Activated CD8-positive, alpha-beta memory T cell treated with anti-CD3 and anti-CD28 coated beads, Interleukin-2, amount 50 U/mL, for 1 hour (primary cell): ENCODE results near the gene MVD.

ENCODE experiments used
- DNase-seq: peaks from one replicate; pipeline ENCODE4 v3.0.0-alpha.2; 2020; ENCODE audit errors: extremely low read depth

MVD gene

GRCh38 chr16:88697116-88697830 lies 34.4 kb upstream of the MVD start:
- DNase-seq, result no peak

GRCh38 chr16:88696441-88696840 lies 33.5 kb upstream of the MVD start:
- DNase-seq, result no peak

GRCh38 chr16:88695753-88696152 lies 32.9 kb upstream of the MVD start:
- DNase-seq, result no peak

GRCh38 chr16:88695218-88695617 lies 32.3 kb upstream of the MVD start:
- DNase-seq, result no peak

GRCh38 chr16:88694221-88695087 lies 31.6 kb upstream of the MVD start:
- no peak for DNase-seq

- no peak for DNase-seq
These were observed 30.7 kb upstream of the MVD start for GRCh38 chr16:88693420-88694177.

- no peak for DNase-seq
These were observed 30.0 kb upstream of the MVD start for GRCh38 chr16:88692861-88693260.

GRCh38 chr16:88691924-88692560 lies 29.2 kb upstream of the MVD start:
- no peak for DNase-seq

GRCh38 chr16:88691129-88691813 lies 28.4 kb upstream of the MVD start:
- no peak for DNase-seq

GRCh38 chr16:88690341-88691128 lies 27.6 kb upstream of the MVD start:
- no peak for DNase-seq

GRCh38 chr16:88688013-88688778 lies 25.3 kb upstream of the MVD start:
- no peak for DNase-seq

GRCh38 chr16:88687676-88688012 lies 24.8 kb upstream of the MVD start:
- DNase-seq, result no peak

- no peak for DNase-seq
These were observed 24.3 kb upstream of the MVD start for GRCh38 chr16:88687254-88687576.

GRCh38 chr16:88686439-88687253 lies 23.8 kb upstream of the MVD start, which contains the start of gene SNAI3:
SNAI3 (minus strand) TSS chr16:88686507; CDS start chr16:88686406, 101 bp downstream.
- no peak for DNase-seq

GRCh38 chr16:88686062-88686438 lies 23.2 kb upstream of the MVD start:
- DNase-seq, result no peak

- DNase-seq, result no peak
These were observed 22.5 kb upstream of the MVD start for GRCh38 chr16:88685156-88686061.

GRCh38 chr16:88684569-88685155 lies 21.8 kb upstream of the MVD start:
- no peak for DNase-seq
